ENCODE measurements around the gene ISX.

ISX gene

GRCh38 chr22:35116817-35117216 is 50.9 kb downstream of the ISX start:
- FAIRE-seq (no peak), DNase-seq (ENCODE audit: insufficient read length, low spot score) (no peak)
- TF ChIP-seq POLR2A (IDR thresholded peaks at IDR 0.05; ENCODE audit: low read depth, low read length) (no peak), SPI1 (IDR thresholded peaks at IDR 0.05; ENCODE audit: low read depth, low read length) (no peak), TAF1 (IDR thresholded peaks at IDR 0.05; ENCODE audit: low read depth, low read length) (no peak), POLR2AphosphoS5 (IDR thresholded peaks at IDR 0.05; ENCODE audit: low read depth, low read length) (no peak), PAX5 (IDR thresholded peaks at IDR 0.05; ENCODE audit: insufficient read depth, low read length, severe bottlenecking) (no peak), POU2F2 (IDR thresholded peaks at IDR 0.05; ENCODE audit: low read depth, low read length) (no peak)

GRCh38 chr22:35119494-35119893 is 53.5 kb downstream of the ISX start:
- DNase-seq (ENCODE audit: insufficient read length, low spot score), result no peak
- no peak for FAIRE-seq
- TF ChIP-seq SPI1 (IDR thresholded peaks at IDR 0.05; ENCODE audit: low read depth, low read length) (no peak), POU2F2 (IDR thresholded peaks at IDR 0.05; ENCODE audit: low read depth, low read length) (no peak), PAX5 (IDR thresholded peaks at IDR 0.05; ENCODE audit: insufficient read depth, low read length, severe bottlenecking) (no peak)

GRCh38 chr22:35124691-35125219 is 58.8 kb downstream of the ISX start:
- TF ChIP-seq SPI1 (IDR thresholded peaks at IDR 0.05; ENCODE audit: low read depth, low read length), result no peak
- no peak for TF ChIP-seq POLR2A (IDR thresholded peaks at IDR 0.05; ENCODE audit: low read depth, low read length)
- no peak for TF ChIP-seq PAX5 (IDR thresholded peaks at IDR 0.05; ENCODE audit: insufficient read depth, low read length, severe bottlenecking)
- TF ChIP-seq POLR2AphosphoS5 (IDR thresholded peaks at IDR 0.05; ENCODE audit: low read depth, low read length), result no peak
- no peak for TF ChIP-seq POU2F2 (IDR thresholded peaks at IDR 0.05; ENCODE audit: low read depth, low read length)
- FAIRE-seq, result peak; percentile 83
- DNase-seq (ENCODE audit: insufficient read length, low spot score), result no peak

GRCh38 chr22:35126993-35127392 is 61.0 kb downstream of the ISX start:
- FAIRE-seq (peak; percentile 89), DNase-seq (ENCODE audit: insufficient read length, low spot score) (no peak)
- TF ChIP-seq TAF1 (IDR thresholded peaks at IDR 0.05; ENCODE audit: low read depth, low read length), result no peak
- TF ChIP-seq SPI1 (IDR thresholded peaks at IDR 0.05; ENCODE audit: low read depth, low read length), result no peak
- no peak for TF ChIP-seq PAX5 (IDR thresholded peaks at IDR 0.05; ENCODE audit: insufficient read depth, low read length, severe bottlenecking)
- peak; percentile 86 for TF ChIP-seq POU2F2 (IDR thresholded peaks at IDR 0.05; ENCODE audit: low read depth, low read length)
- TF ChIP-seq POLR2A (IDR thresholded peaks at IDR 0.05; ENCODE audit: low read depth, low read length), result no peak
- TF ChIP-seq POLR2AphosphoS5 (IDR thresholded peaks at IDR 0.05; ENCODE audit: low read depth, low read length), result no peak

- FAIRE-seq (peak; percentile 96), DNase-seq (ENCODE audit: insufficient read length, low spot score) (no peak)
- peak; percentile 91 for TF ChIP-seq SPI1 (IDR thresholded peaks at IDR 0.05; ENCODE audit: low read depth, low read length)
- TF ChIP-seq TAF1 (IDR thresholded peaks at IDR 0.05; ENCODE audit: low read depth, low read length), result peak; percentile 55; the same call in 1 of the 2 replicates
- 0 out of 2 replicates have a peak, but pooled peaks have one; percentile 48 for TF ChIP-seq POLR2AphosphoS5 (IDR thresholded peaks at IDR 0.05; ENCODE audit: low read depth, low read length)
- TF ChIP-seq POU2F2 (IDR thresholded peaks at IDR 0.05; ENCODE audit: low read depth, low read length), result 0 out of 2 replicates have a peak, but pooled peaks have one; percentile 13
- peak; percentile 57; the same call in 1 of the 2 replicates for TF ChIP-seq POLR2A (IDR thresholded peaks at IDR 0.05; ENCODE audit: low read depth, low read length)
- TF ChIP-seq PAX5 (IDR thresholded peaks at IDR 0.05; ENCODE audit: insufficient read depth, low read length, severe bottlenecking), result no peak
Observed at GRCh38 chr22:35128637-35129036, 62.7 kb downstream of the ISX start.

GRCh38 chr22:35131525-35132000 is 65.6 kb downstream of the ISX start:
- FAIRE-seq, result peak; percentile 43

GRCh38 chr22:35132568-35132967 is 66.6 kb downstream of the ISX start:
- no peak for TF ChIP-seq SPI1 (IDR thresholded peaks at IDR 0.05; ENCODE audit: low read depth, low read length)
- no peak for TF ChIP-seq PAX5 (IDR thresholded peaks at IDR 0.05; ENCODE audit: insufficient read depth, low read length, severe bottlenecking)
- no peak for TF ChIP-seq POLR2A (IDR thresholded peaks at IDR 0.05; ENCODE audit: low read depth, low read length)
- no peak for TF ChIP-seq POLR2AphosphoS5 (IDR thresholded peaks at IDR 0.05; ENCODE audit: low read depth, low read length)
- no peak for TF ChIP-seq POU2F2 (IDR thresholded peaks at IDR 0.05; ENCODE audit: low read depth, low read length)
- no peak for TF ChIP-seq TAF1 (IDR thresholded peaks at IDR 0.05; ENCODE audit: low read depth, low read length)
- DNase-seq (ENCODE audit: insufficient read length, low spot score), result no peak
- no peak for FAIRE-seq

More at GRCh38 chr22:35131525-35132000, 65.6 kb downstream of the ISX start:
- DNase-seq (ENCODE audit: insufficient read length, low spot score), result no peak
- no peak for TF ChIP-seq TAF1 (IDR thresholded peaks at IDR 0.05; ENCODE audit: low read depth, low read length)
- peak; percentile 70 for TF ChIP-seq SPI1 (IDR thresholded peaks at IDR 0.05; ENCODE audit: low read depth, low read length)

- no peak for DNase-seq (ENCODE audit: insufficient read length, low spot score)
- no peak for TF ChIP-seq POU2F2 (IDR thresholded peaks at IDR 0.05; ENCODE audit: low read depth, low read length)
- no peak for FAIRE-seq
Observed at GRCh38 chr22:35133702-35134380, 67.9 kb downstream of the ISX start.

GRCh38 chr22:35134637-35135036 is 68.7 kb downstream of the ISX start:
- no peak for DNase-seq (ENCODE audit: insufficient read length, low spot score)
- TF ChIP-seq TAF1 (IDR thresholded peaks at IDR 0.05; ENCODE audit: low read depth, low read length), result no peak
- TF ChIP-seq POU2F2 (IDR thresholded peaks at IDR 0.05; ENCODE audit: low read depth, low read length), result no peak
- no peak for TF ChIP-seq SPI1 (IDR thresholded peaks at IDR 0.05; ENCODE audit: low read depth, low read length)

GRCh38 chr22:35135165-35135564 is 69.2 kb downstream of the ISX start:
- TF ChIP-seq POU2F2 (IDR thresholded peaks at IDR 0.05; ENCODE audit: low read depth, low read length) (no peak), TAF1 (IDR thresholded peaks at IDR 0.05; ENCODE audit: low read depth, low read length) (no peak), POLR2AphosphoS5 (IDR thresholded peaks at IDR 0.05; ENCODE audit: low read depth, low read length) (no peak), SPI1 (IDR thresholded peaks at IDR 0.05; ENCODE audit: low read depth, low read length) (no peak), POLR2A (IDR thresholded peaks at IDR 0.05; ENCODE audit: low read depth, low read length) (no peak), PAX5 (IDR thresholded peaks at IDR 0.05; ENCODE audit: insufficient read depth, low read length, severe bottlenecking) (no peak)
- FAIRE-seq (peak; percentile 77), DNase-seq (ENCODE audit: insufficient read length, low spot score) (no peak)

More at GRCh38 chr22:35134637-35135036, 68.7 kb downstream of the ISX start:
- FAIRE-seq, result peak; percentile 38
